Endothelial cell of umbilical vein (primary cell): ENCODE measurements around the gene MPDZ. TPM values are rescaled to one million over a fixed set of nuclear protein-coding genes. Genes with fewer than 3 reads are reported as not detected.

Experiments used
- BruUV-seq: library from RNA; stranded (reverse); fragments of 400-500 nt; replicated peaks from 2 replicates; lab custom pipeline; 2021; lab: Mats Ljungman, UMichigan
- CTCF ChIA-PET: fragments of 300-600, 350-600 bp; sonication (Branson Sonifier 250); formaldehyde crosslinking; loops from one replicate; lab custom pipeline; 2021; ENCODE audit warnings: antibody characterized with exemption, inconsistent platforms; lab: Charles Lee
- POLR2A ChIA-PET: fragments of 300-600, 350-600 bp; sonication (Branson Sonifier 250); formaldehyde crosslinking; loops from one replicate; lab custom pipeline; 2021; ENCODE audit warnings: antibody characterized with exemption, inconsistent platforms; lab: Charles Lee
- DNase-seq: peaks from one replicate; pipeline ENCODE4 v3.0.0-alpha.2; 2011; ENCODE audit warnings: low read depth, low spot score
- FAIRE-seq: peaks from 2 replicates; lab custom pipeline; 2011; peaks lifted over from hg19 to GRCh38; lab: Jason Lieb, UNC
- H2AFZ ChIP-seq: 2 replicates; pipeline ENCODE4 v1.6.0; 2012; ENCODE audit warnings: low read depth, low read length, control low read depth, inconsistent platforms
- H3K27ac ChIP-seq: 2 replicates; pipeline ENCODE4 v1.5.1; 2011; ENCODE audit warnings: low read depth, mild to moderate bottlenecking, control low read depth, low read length, moderate library complexity; ENCODE audit not compliant: insufficient read depth
- H3K27me3 ChIP-seq, 2 experiments: 2 replicates each; pipeline versions ENCODE4 v1.6.0 to v1.6.1; 2011; ENCODE audit warnings: low read length in 2 of 2, mixed read lengths in 1 of 2; ENCODE audit not compliant: control insufficient read depth in 2 of 2, insufficient read depth in 2 of 2
- H3K36me3 ChIP-seq, 2 experiments: 2 replicates in 1 of 2; 3 replicates in 1 of 2; pipeline ENCODE4 v1.5.1; 2011; ENCODE audit warnings: low read length in 2 of 2, mild to moderate bottlenecking in 1 of 2, moderate library complexity in 1 of 2; ENCODE audit not compliant: control insufficient read depth in 2 of 2, insufficient read depth in 2 of 2; ENCODE audit errors: extremely low read depth in 1 of 2
- H3K4me1 ChIP-seq: 3 replicates; pipeline ENCODE4 v1.5.1; 2011; ENCODE audit warnings: mild to moderate bottlenecking, low read length; ENCODE audit not compliant: control insufficient read depth, insufficient read depth; ENCODE audit errors: extremely low read depth
- H3K4me2 ChIP-seq: 2 replicates; pipeline ENCODE4 v1.6.1; 2011; ENCODE audit warnings: low read length, control low read depth, mixed read lengths; ENCODE audit not compliant: insufficient read depth
- H3K4me3 ChIP-seq, 3 experiments: fragments of 200-600 bp in 1 of 3; sonication (generic), shearing (Covaris generic) in 1 of 3; replicated peaks in 1 of 3; 2 replicates each; pipeline ENCODE4 v1.5.1; 2011 to 2016; ENCODE audit warnings: control low read depth in 3 of 3, low read length in 3 of 3, mild to moderate bottlenecking in 2 of 3, inconsistent platforms in 1 of 3, low read depth in 1 of 3, moderate library complexity in 1 of 3; ENCODE audit not compliant: insufficient read depth in 1 of 3
- H3K79me2 ChIP-seq: 2 replicates; pipeline ENCODE4 v1.6.0; 2012; ENCODE audit warnings: low read length, inconsistent platforms; ENCODE audit not compliant: control insufficient read depth, insufficient read depth
- H3K9ac ChIP-seq: replicated peaks from 2 replicates; pipeline ENCODE3; 2011; ENCODE audit warnings: low read length, control low read depth; ENCODE audit not compliant: insufficient read depth; ENCODE audit errors: extremely low read depth
- H3K9me1 ChIP-seq: replicated peaks from 3 replicates; pipeline ENCODE4 v1.6.0; 2011; ENCODE audit warnings: mild to moderate bottlenecking, low read length; ENCODE audit not compliant: control insufficient read depth, insufficient read depth; ENCODE audit errors: extremely low read depth
- H3K9me3 ChIP-seq: replicated peaks from 2 replicates; pipeline ENCODE4 v1.5.1; 2012; ENCODE audit warnings: low read length, inconsistent platforms; ENCODE audit not compliant: control insufficient read depth, insufficient read depth
- H4K20me1 ChIP-seq: replicated peaks from 2 replicates; pipeline ENCODE3; 2011; ENCODE audit warnings: mild to moderate bottlenecking, low read length; ENCODE audit not compliant: control insufficient read depth, insufficient read depth; ENCODE audit errors: extremely low read depth
- CTCF ChIP-seq, 2 donors: IDR thresholded peaks; 1 replicate in 1 of 2; 2 replicates in 1 of 2; pipeline ENCODE4 v1.5.1; 2011; ENCODE audit warnings: low read length in 2 of 2, mild to moderate bottlenecking in 2 of 2, moderate library complexity in 2 of 2, control low read depth in 1 of 2, inconsistent platforms in 1 of 2, low read depth in 1 of 2; ENCODE audit not compliant: insufficient read depth in 1 of 2; ENCODE audit errors: extremely low read depth in 1 of 2
- EZH2 ChIP-seq: IDR thresholded peaks from 2 replicates; pipeline ENCODE4 v1.6.1; 2012; ENCODE audit warnings: borderline replicate concordance, low read depth, mild to moderate bottlenecking, moderate library complexity, low read length, inconsistent platforms; ENCODE audit not compliant: severe bottlenecking
- FOS ChIP-seq: IDR thresholded peaks from 2 replicates; pipeline ENCODE4 v1.6.1; 2011; ENCODE audit warnings: mild to moderate bottlenecking, low read length, moderate library complexity, borderline replicate concordance; ENCODE audit not compliant: insufficient read depth
- GATA2 ChIP-seq: IDR thresholded peaks from 2 replicates; pipeline ENCODE4 v1.7.0; 2011; ENCODE audit warnings: low read depth, mild to moderate bottlenecking, moderate library complexity, mixed read lengths, low read length; ENCODE audit not compliant: insufficient read length, insufficient read depth
- JUN ChIP-seq: IDR thresholded peaks from 2 replicates; pipeline ENCODE4 v1.6.1; 2011; ENCODE audit warnings: borderline replicate concordance, low read depth; ENCODE audit not compliant: insufficient read length, insufficient read depth
- MAX ChIP-seq: IDR thresholded peaks from 2 replicates; pipeline ENCODE4 v1.6.1; 2011; ENCODE audit not compliant: insufficient read depth, insufficient read length
- MYC ChIP-seq: IDR thresholded peaks from one replicate; pipeline ENCODE4 v1.6.1; 2011; ENCODE audit warnings: mild to moderate bottlenecking, low read depth, low read length
- POLR2A ChIP-seq: IDR thresholded peaks from 2 replicates; pipeline ENCODE4 v1.6.1; 2012; ENCODE audit warnings: low read depth, mild to moderate bottlenecking, control low read depth, low read length
- POLR2AphosphoS5 ChIP-seq: IDR thresholded peaks from 2 replicates; pipeline ENCODE4 v1.6.1; 2012; ENCODE audit warnings: low read depth, mild to moderate bottlenecking, control low read depth, low read length, moderate library complexity; ENCODE audit not compliant: insufficient read depth
- dilution Hi-C: fragments of 300-500 bp; cut with MboI; formaldehyde crosslinking; loops from one replicate; pipeline ENCODE4 v1.15.0; 2019; ENCODE audit warnings: low sequenced_read_pairs; ENCODE audit not compliant: extremely low pct_ligation_motif_present
- intact Hi-C: fragments of 100-400 bp; cut with micrococcal nuclease; formaldehyde crosslinking; loops from one replicate; pipeline ENCODE4 v1.10.0; 2022
- polyA plus RNA-seq, 4 experiments: library from polyadenylated mRNA; depleted of rRNA in 3 of 4; stranded (reverse) in 3 of 4; unstranded in 1 of 4; fragments of >200 nt; gene quantifications; 2 replicates each; pipeline versions ENCODE4 v1.2.1 to v1.2.3, GENCODE V29; 2011 to 2012; ENCODE audit warnings: missing spikeins in 1 of 4
- total RNA-seq: library from RNA; stranded (reverse); gene quantifications from 2 replicates; pipeline ENCODE4 v1.2.3, GENCODE V29; 2021

The MPDZ gene
- total and polyA plus RNA-seq, 2 donors (not counting 3 experiments of a cell fraction or from before 2014, with no cell fraction given): 22.3 to 54.4 TPM

- Histone ChIP-seq H4K20me1 (no peaks in the 10 kb centered on the region), H3K79me2 (no peaks in the 10 kb centered on the region), H3K4me1 (no peaks in the 10 kb centered on the region), H3K4me3 (no peak overlapping the region), H3K36me3 (peaks cover 0 to 4% of the 10 kb centered on the region in 2 experiments), H3K9me1 (no peaks in the 10 kb centered on the region), H3K27ac (no peak overlapping the region), H3K4me2 (no peak overlapping the region), H2AFZ (no peak overlapping the region), H3K9me3 (no peaks in the 10 kb centered on the region), H3K9ac (no peak overlapping the region), H3K27me3 (no peaks in the 10 kb centered on the region)
- ChIA-PET CTCF (interaction anchor here (1.4 to 2.4 kb wide), 2 partner anchors 10 to 11 kb away, joined by 3 to 7 read pairs; no protein-coding TSS in a partner anchor), POLR2A (no interaction called here)
- FAIRE-seq (no peak), DNase-seq (no peak)
- intact Hi-C loops (no loop called here), dilution Hi-C loops (no loop called here)
- TF ChIP-seq POLR2A: no peak
- no peak for TF ChIP-seq EZH2
- TF ChIP-seq MYC: no peak
- TF ChIP-seq GATA2: no peak
- no peak for TF ChIP-seq POLR2AphosphoS5
- no peak for TF ChIP-seq MAX
- TF ChIP-seq CTCF (IDR thresholded peaks at IDR 0.05; ENCODE audit: extremely low read depth in 1 of 2, insufficient read depth in 1 of 2, low read depth in 1 of 2, low read length in 2 of 2): no peak
- no peak for TF ChIP-seq FOS
- no peak for TF ChIP-seq JUN
- BruUV-seq: no TSS peak
These were observed 178.4 kb downstream of the MPDZ start for GRCh38 chr9:13100914-13101572.
